Small intestine (tissue), 7 donors: ENCODE results near the gene FN3K. TPM values are rescaled to one million over a fixed set of nuclear protein-coding genes. Genes with fewer than 3 reads are reported as not detected.

Source experiments
- DNase-seq, 2 donors: peaks; one replicate each; pipeline versions ENCODE4 v3.0.0 to v3.0.0-alpha.2; 2013
- FAIRE-seq: peaks from 2 replicates; lab custom pipeline; 2012; peaks lifted over from hg19 to GRCh38; lab: Jason Lieb, UNC
- H3K27ac ChIP-seq, 3 donors: one replicate each; pipeline ENCODE4 v1.5.1; 2013; ENCODE audit warnings: low read length in 2 of 3, mild to moderate bottlenecking in 2 of 3, control low read depth in 1 of 3, inconsistent platforms in 1 of 3, low read depth in 1 of 3, moderate library complexity in 1 of 3
- H3K27me3 ChIP-seq, 3 donors: one replicate each; pipeline ENCODE4 v1.6.1; 2013; ENCODE audit warnings: low read length in 3 of 3, inconsistent platforms in 1 of 3; ENCODE audit not compliant: control insufficient read depth in 3 of 3, insufficient read depth in 3 of 3
- H3K36me3 ChIP-seq, 3 donors: one replicate each; pipeline ENCODE4 v1.6.1; 2013; ENCODE audit warnings: low read length in 3 of 3, inconsistent platforms in 1 of 3, low read depth in 1 of 3, mild to moderate bottlenecking in 1 of 3, moderate library complexity in 1 of 3; ENCODE audit not compliant: control insufficient read depth in 3 of 3, insufficient read depth in 2 of 3
- H3K4me1 ChIP-seq, 3 donors: one replicate each; pipeline ENCODE4 v1.6.1; 2013; ENCODE audit warnings: low read length in 2 of 3, inconsistent platforms in 1 of 3, low read depth in 1 of 3, mild to moderate bottlenecking in 1 of 3, moderate library complexity in 1 of 3; ENCODE audit not compliant: control insufficient read depth in 3 of 3, insufficient read depth in 2 of 3
- H3K4me3 ChIP-seq, 3 donors: one replicate each; pipeline ENCODE4 v1.5.1; 2013; ENCODE audit warnings: low read length in 3 of 3, control low read depth in 1 of 3, inconsistent platforms in 1 of 3, low read depth in 1 of 3, mild to moderate bottlenecking in 1 of 3, moderate library complexity in 1 of 3
- H3K9me3 ChIP-seq, 2 donors: one replicate each; pipeline ENCODE4 v1.6.1; 2013; ENCODE audit warnings: low read depth in 1 of 2, low read length in 1 of 2; ENCODE audit not compliant: control insufficient read depth in 2 of 2, insufficient read depth in 1 of 2
- WGBS, 3 donors: extraction: QIAGEN DNeasy Blood & Tissue Kit; methylation state at CpG; one replicate each; pipeline ENCODE4 v1.1.7; 2013; 5-methylcytosine and 5-hydroxymethylcytosine counted together
- polyA plus RNA-seq, 4 donors: library from polyadenylated mRNA; stranded (reverse) in 3 of 4; unstranded in 1 of 4; fragments of 200-250 nt in 3 of 4; fragments of 120-200 nt in 1 of 4; gene quantifications; one replicate each; pipeline versions ENCODE4 v1.2.1 to v1.2.3, GENCODE V29; 2013
- donor health status: healthy with polysubstance abuse.
- donor health status: control.
- donor health status: control.
- donor health status: Bipolar disorder and iron deficiency.
- donor health status: healthy.

FN3K gene
- polyA plus RNA-seq, 4 donors: 17.9 to 261 (median 23.5) TPM

DNA sequence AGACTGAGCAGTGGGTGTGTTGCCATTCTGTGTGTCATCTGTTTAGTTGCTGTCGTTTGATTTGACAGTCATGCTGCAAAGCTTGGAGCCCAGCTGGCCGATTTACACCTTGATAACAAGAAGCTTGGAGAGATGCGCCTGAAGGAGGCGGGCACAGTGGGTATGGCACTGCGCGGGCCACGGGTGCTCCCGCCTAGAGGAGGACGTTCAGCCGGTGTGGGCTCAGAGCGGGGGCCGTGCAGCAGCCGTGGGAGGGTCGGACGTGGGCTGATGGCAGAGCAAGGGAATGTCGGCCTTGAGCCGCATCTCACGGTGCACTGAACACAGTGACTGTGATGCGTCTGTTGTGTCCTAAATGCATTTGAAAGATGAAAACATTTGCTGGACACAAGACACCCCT lies 15.2 kb upstream of the FN3K start:
- Histone ChIP-seq H3K4me1 (peaks cover 0 to 12% (median 2%) of the 10 kb centered on the region in 3 donors), H3K9me3 (no peaks in the 10 kb centered on the region), H3K27me3 (no peaks in the 10 kb centered on the region), H3K36me3 (peaks cover 3 to 58% (median 9%) of the 10 kb centered on the region in 3 donors), H3K27ac (no peak overlapping the region), H3K4me3 (no peak overlapping the region)
- DNase-seq (no peak), FAIRE-seq (no peak)
- WGBS, 3 donors: 96 to 97% (median 96%) methylated on average over 19 of the region's 19 CpGs

DNA sequence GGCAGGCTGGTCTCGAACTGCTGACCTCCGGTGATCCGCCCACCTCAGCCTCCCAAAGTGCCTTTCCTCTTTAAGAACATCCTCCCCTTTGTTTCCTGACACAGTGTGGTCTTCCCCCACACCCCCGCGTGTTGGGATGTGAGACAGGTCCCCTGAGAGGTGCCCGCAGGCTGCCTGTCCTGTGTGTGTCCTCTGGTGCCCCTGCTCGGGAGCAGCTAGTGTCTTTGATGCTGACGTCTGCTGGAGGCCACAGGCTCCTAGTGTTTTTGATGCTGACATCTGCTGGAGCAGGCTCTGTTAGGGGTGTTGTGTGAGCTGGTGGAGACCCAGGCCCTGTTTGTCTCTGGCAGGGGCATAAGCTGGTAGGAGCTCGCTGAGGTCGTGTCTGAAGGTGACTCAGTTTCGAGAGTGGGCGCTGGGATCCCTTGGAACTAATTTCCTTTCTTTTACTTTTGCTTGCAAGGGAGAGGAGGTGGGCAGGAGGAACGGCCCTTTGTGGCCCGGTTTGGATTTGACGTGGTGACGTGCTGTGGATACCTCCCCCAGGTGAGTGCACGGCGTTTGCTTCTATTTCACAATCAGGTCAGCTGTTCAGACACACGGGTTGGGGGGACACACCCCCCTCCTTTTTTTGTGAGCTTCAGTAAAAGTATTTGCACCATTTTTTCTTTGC lies 12.9 kb upstream of the FN3K start:
- no peaks in the 10 kb centered on the region for H3K27me3 ChIP-seq
- peaks cover 0 to 8% (median 2%) of the 10 kb centered on the region in 3 donors for H3K4me1 ChIP-seq
- WGBS, 3 donors: 86 to 90% (median 87%) methylated on average over 19 of the region's 19 CpGs
- H3K36me3 ChIP-seq: peaks cover 3 to 77% (median 17%) of the 10 kb centered on the region in 3 donors
- DNase-seq (no peak), FAIRE-seq (no peak)
- H3K4me3 ChIP-seq: no peak overlapping the region
- no peaks in the 10 kb centered on the region for H3K9me3 ChIP-seq
- H3K27ac ChIP-seq: no peak overlapping the region

DNA sequence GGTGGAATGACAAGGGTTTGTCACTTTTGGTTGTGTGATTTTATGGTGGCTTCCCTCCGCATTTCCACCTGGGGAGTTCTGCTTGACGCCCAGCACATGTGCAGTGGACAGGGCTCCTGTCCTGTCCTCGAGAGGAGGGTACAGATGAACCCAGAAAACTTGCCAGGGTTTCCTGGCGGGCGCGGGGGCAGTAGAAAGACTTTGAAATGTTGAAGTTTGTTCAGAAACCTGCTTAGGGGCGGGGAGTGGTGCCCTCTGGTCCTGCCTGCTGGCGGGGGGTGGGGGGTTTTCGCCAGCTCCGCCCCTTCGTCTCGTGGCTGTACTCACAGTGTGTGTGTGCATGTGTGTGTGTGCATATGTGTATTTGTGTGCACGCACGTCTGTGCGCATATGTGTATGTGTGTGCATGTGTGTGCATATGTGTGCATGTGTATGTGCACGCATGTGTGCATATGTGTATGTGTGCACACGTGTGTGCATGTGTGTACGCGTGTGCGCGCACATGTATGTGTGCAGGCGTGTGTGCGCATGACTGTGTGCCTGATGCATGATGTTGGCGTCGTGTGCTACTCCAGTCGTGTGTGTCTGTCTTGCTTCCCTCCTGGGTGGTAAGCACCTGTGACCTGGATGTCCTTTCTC lies 12.1 kb upstream of the FN3K start:
- no peak for DNase-seq
- Histone ChIP-seq H3K9me3 (no peaks in the 10 kb centered on the region), H3K4me1 (no peaks in the 10 kb centered on the region), H3K27me3 (no peaks in the 10 kb centered on the region), H3K36me3 (peaks cover 3 to 79% (median 17%) of the 10 kb centered on the region in 3 donors), H3K4me3 (no peak overlapping the region), H3K27ac (no peak overlapping the region)
- WGBS, 3 donors: 91 to 96% (median 92%) methylated on average over 26 of the region's 26 CpGs
- no peak for FAIRE-seq

DNA sequence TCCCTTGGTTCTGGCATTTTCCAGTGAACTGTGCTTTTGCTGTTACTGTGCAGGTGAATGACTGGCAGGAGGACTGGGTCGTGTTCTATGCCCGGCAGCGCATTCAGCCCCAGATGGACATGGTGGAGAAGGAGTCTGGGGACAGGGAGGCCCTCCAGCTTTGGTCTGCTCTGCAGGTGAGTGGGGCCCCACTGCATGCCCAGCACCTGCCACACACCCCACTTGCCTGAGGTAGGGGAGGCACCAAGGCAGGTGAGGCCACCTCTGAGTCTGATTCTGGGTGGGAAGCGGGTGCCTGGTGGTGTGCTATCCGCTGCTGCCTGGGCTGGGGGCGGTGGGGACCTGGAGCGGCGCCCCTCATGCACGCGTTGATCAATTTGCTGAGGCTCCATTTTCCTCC lies 9.0 kb upstream of the FN3K start:
- peaks cover 3 to 78% (median 13%) of the 10 kb centered on the region in 3 donors for H3K36me3 ChIP-seq
- no peak overlapping the region for H3K4me3 ChIP-seq
- no peaks in the 10 kb centered on the region for H3K4me1 ChIP-seq
- FAIRE-seq (no peak), DNase-seq (no peak)
- 95 to 97% (median 96%) methylated on average over 10 of the region's 10 CpGs for WGBS, 3 donors
- H3K27ac ChIP-seq: no peak overlapping the region
- H3K27me3 ChIP-seq: no peaks in the 10 kb centered on the region
- H3K9me3 ChIP-seq: no peaks in the 10 kb centered on the region

DNA sequence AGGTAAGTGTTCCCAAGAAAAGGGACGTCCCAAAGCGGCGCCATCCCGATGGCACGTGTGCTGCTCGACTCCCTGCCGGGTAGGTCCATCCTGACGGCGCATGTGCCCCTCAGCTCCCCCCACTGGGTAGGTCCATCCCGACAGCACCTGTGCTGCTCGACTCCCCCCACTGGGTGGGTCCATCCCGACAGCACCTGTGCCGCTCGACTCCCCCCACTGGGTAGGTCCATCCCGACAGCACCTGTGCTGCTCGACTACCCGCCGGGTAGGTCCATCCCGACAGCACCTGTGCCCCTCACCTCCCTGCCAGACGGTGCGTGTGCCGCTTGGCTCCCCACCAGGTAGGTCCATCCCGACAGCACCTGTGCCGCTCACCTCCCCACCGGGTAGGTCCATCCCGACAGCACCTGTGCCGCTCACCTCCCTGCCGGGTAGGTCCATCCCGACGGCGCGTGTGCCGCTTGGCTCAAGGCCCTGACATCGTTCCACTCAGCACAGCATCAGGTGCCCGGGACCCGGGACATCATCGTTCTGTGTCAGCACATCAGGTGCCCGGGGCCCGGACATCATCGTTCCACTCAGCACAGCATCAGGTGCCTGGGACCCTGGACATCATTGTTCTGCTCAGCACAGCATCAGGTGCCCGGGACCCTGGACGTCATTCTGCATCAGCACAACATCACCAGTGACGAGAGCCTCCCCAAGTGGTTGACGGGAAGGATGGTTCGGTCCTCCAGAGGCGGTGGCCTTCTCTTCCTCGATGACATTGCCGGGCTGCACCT lies 5.7 kb upstream of the FN3K start:
- peaks cover 0 to 79% (median 8%) of the 10 kb centered on the region in 3 donors for H3K36me3 ChIP-seq
- H3K4me1 ChIP-seq: peaks cover 0 to under 1% (median 0%) of the 10 kb centered on the region in 3 donors
- DNase-seq (no peak), FAIRE-seq (no peak)
- WGBS, 3 donors: 87 to 90% (median 89%) methylated on average over 46 to 48 of the region's 48 CpGs
- no peak overlapping the region for H3K4me3 ChIP-seq
- H3K9me3 ChIP-seq: peaks cover 0 to 10% of the 10 kb centered on the region in 2 donors
- H3K27ac ChIP-seq: no peak overlapping the region
- H3K27me3 ChIP-seq: no peaks in the 10 kb centered on the region

DNA sequence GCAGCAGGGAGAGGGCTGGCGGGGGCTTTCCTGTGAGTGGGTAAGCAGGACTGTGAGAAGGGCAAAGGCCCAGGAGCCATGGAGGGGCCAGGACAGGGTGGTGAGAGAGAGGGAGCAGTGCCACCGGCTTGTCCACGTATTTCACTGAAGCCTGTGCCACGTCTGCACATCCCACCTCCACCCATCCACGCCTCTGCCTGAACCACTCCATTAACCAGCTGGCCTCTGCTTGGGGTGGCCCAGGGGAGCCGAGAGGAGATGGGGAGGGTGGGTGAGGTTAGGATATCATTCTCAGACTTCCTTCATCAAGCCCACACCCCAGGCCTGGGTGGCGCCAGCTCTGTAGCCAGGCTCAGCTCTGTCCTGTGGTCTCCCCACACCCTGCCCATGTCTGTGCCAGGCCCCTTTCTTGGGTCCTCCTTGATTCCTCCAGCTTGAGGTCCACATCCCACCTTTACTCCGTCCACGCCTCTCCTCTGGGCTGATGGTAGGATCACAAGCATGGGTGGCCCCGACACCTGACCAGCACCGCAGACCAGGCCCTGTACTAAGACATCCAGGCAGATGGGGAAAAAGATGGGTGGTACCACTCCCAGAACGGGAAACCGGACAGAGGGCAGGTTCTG lies 3.2 kb upstream of the FN3K start:
- no peak overlapping the region for H3K27ac ChIP-seq
- peaks cover 0 to 5% (median 0%) of the 10 kb centered on the region in 3 donors for H3K4me1 ChIP-seq
- peaks cover 0 to 66% (median 0%) of the 10 kb centered on the region in 3 donors for H3K36me3 ChIP-seq
- 87 to 96% (median 93%) methylated on average over 12 to 13 of the region's 13 CpGs for WGBS, 3 donors
- no peak for DNase-seq
- H3K27me3 ChIP-seq: no peaks in the 10 kb centered on the region
- H3K9me3 ChIP-seq: peaks cover 0 to 10% of the 10 kb centered on the region in 2 donors
- no peak for FAIRE-seq
- no peak overlapping the region for H3K4me3 ChIP-seq

DNA sequence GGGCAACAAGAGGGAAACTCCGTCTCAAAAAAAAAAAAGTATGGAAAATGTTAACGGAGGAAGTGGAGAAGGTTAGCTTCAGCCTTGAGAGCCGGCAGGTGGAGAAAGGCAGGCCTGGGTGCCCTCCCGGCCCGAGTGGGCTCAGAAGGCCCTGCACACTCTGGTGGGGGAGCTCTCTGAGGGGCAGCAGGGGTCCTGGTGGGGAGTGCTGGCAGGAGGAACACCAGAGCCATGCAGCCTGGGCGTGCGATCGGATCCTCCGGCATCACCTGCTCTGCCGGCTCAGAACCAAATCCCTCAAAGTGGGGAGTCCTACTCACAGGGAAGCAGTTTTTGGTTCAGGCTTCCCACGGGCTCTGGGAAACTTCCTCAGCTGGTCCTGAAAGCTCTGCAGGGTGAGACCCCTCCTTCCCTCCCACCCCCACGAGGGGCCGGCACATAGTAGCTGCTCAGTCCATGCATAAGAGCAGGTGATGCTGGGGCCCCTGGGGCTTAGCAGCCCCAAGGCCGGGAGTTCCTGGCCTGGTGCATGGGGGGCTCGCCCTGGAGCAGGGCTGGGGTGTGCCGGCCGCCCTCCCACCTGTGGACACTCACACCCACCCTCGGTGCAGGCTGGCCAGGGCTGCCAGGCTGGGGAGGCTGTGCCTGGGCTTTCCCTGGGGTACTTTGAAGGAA lies 1.2 kb downstream of the FN3K start:
- 74 to 87% (median 77%) methylated on average over 18 of the region's 18 CpGs for WGBS, 3 donors
- Histone ChIP-seq H3K27ac (peak overlapping the region in 1 of 3 donors; percentile 83), H3K27me3 (no peaks in the 10 kb centered on the region), H3K9me3 (peaks cover 0 to 27% of the 10 kb centered on the region in 2 donors), H3K36me3 (peaks cover 3 to 70% (median 6%) of the 10 kb centered on the region in 3 donors), H3K4me3 (peak overlapping the region in 2 of 3 donors; percentile 66 to 75), H3K4me1 (peaks cover 0 to 25% (median 0%) of the 10 kb centered on the region in 3 donors)
- DNase-seq (peak in 1 of 2 donors; percentile 38), FAIRE-seq (no peak)
